Spleen (tissue), 11 donors: ENCODE results near the gene HOXB5. TPM values are rescaled to one million over a fixed set of nuclear protein-coding genes. Genes with fewer than 3 reads are reported as not detected.
A peak's percentile ranks its signal among the peaks of the same experiment; 100 is the strongest.

Source experiments
- DNase-seq: peaks from one replicate; pipeline ENCODE4 v3.0.0-alpha.2; 2020
- H3K27ac ChIP-seq, 8 donors: fragments of 200-600 bp; sonication (generic) in 7 of 8; 1 replicate in 4 of 8; 2 replicates in 4 of 8; pipeline versions ENCODE4 v1.5.0 to v1.8.0; 2016 to 2021; ENCODE audit warnings: inconsistent platforms in 4 of 8, mild to moderate bottlenecking in 4 of 8, moderate library complexity in 1 of 8
- H3K27me3 ChIP-seq, 7 donors: fragments of 200-600 bp; sonication (generic) in 6 of 7; replicated peaks in 1 of 7; 1 replicate in 4 of 7; 2 replicates in 3 of 7; pipeline versions ENCODE4 v1.5.0 to v1.8.0; 2016 to 2021; ENCODE audit warnings: inconsistent platforms in 3 of 7, mild to moderate bottlenecking in 1 of 7
- H3K36me3 ChIP-seq, 6 donors: fragments of 200-600 bp; sonication (generic) in 5 of 6; 1 replicate in 4 of 6; 2 replicates in 2 of 6; pipeline versions ENCODE4 v1.5.0 to v1.8.0; 2016 to 2021; ENCODE audit warnings: inconsistent platforms in 2 of 6
- H3K4me1 ChIP-seq, 6 donors: fragments of 200-600 bp; sonication (generic) in 5 of 6; 1 replicate in 3 of 6; 2 replicates in 3 of 6; pipeline versions ENCODE4 v1.5.0 to v1.8.0; 2016 to 2021; ENCODE audit warnings: inconsistent platforms in 3 of 6
- H3K4me3 ChIP-seq, 8 donors: fragments of 200-600 bp; sonication (generic) in 7 of 8; 1 replicate in 4 of 8; 2 replicates in 4 of 8; pipeline versions ENCODE4 v1.5.0 to v1.8.0; 2016 to 2021; ENCODE audit warnings: inconsistent platforms in 4 of 8, mild to moderate bottlenecking in 4 of 8, moderate library complexity in 2 of 8
- H3K9me3 ChIP-seq, 8 donors: fragments of 200-600 bp; sonication (generic) in 7 of 8; 1 replicate in 4 of 8; 2 replicates in 4 of 8; pipeline versions ENCODE4 v1.5.0 to v1.8.0; 2016 to 2021; ENCODE audit warnings: inconsistent platforms in 4 of 8
- POLR2A ChIP-seq, 3 donors: fragments of 450-650 bp; IDR thresholded peaks; one replicate each; pipeline ENCODE4 v1.5.1; 2017; ENCODE audit warnings: antibody characterized with exemption in 3 of 3, mild to moderate bottlenecking in 1 of 3
- POLR2AphosphoS5 ChIP-seq, 3 donors: sonication (generic); formaldehyde crosslinking; IDR thresholded peaks; one replicate each; pipeline ENCODE4 v1.5.1; 2017; ENCODE audit warnings: antibody characterized with exemption in 3 of 3
- WGBS, 5 donors: extraction: QIAGEN DNeasy Blood & Tissue Kit in 3 of 5; methylation state at CpG; one replicate each; pipeline versions ENCODE4 v1.1.5 to v1.1.7; 2013 to 2018; 5-methylcytosine and 5-hydroxymethylcytosine counted together
- intact Hi-C: fragments of 100-400 bp; cut with DNase I; formaldehyde crosslinking; loops from one replicate; pipeline ENCODE4 v1.15.0; 2023; ENCODE audit warnings: low total_unique reads
- polyA plus RNA-seq, 3 donors: library from polyadenylated mRNA; stranded (reverse); fragments of 200-250 nt; gene quantifications; one replicate each; pipeline ENCODE4 v1.2.1, GENCODE V29; 2013
- total RNA-seq, 7 donors: library from RNA; depleted of rRNA in 3 of 7; stranded (reverse); fragments of >200 nt in 3 of 7; fragmentation: NEBNext Ultra II Directional in 4 of 7; extraction: Animal tissue kit (Norgen Biotek cat#: 25700) in 4 of 7; gene quantifications; one replicate each; pipeline versions ENCODE4 v1.1.0 to v1.2.1, GENCODE V29; 2016 to 2021
- TF ChIP-seq, protein P1 (sequence below), 11 experiments: fragments of 200-600 bp in 7 of 11; fragments of 450-650 bp in 4 of 11; sonication (generic) in 4 of 11; IDR thresholded peaks in 8 of 11; conservative IDR thresholded peaks in 3 of 11; 1 replicate in 7 of 11; 2 replicates in 4 of 11; pipeline versions ENCODE4 v1.4.0 to v1.8.0; 2016 to 2021; ENCODE audit warnings: antibody characterized with exemption in 11 of 11, inconsistent platforms in 4 of 11, mild to moderate bottlenecking in 1 of 11
- donor health status: healthy with polysubstance abuse.
- donor health status: DM: no; HTN: no; CAD: no; lungs with moderate emphysema.
- donor health status: DM: no; HTN: no; CAD: no.
- donor health status: Bipolar disorder and iron deficiency.
- donor health status: healthy.
- donor health status: DM: no; HTN: no; CAD: no.
- donor health status: DM: yes; HTN: yes; CAD: no.

Gene HOXB5
- total and polyA plus RNA-seq, 10 donors = 0.43 to 2.6 (median 1.1) TPM

DNA sequence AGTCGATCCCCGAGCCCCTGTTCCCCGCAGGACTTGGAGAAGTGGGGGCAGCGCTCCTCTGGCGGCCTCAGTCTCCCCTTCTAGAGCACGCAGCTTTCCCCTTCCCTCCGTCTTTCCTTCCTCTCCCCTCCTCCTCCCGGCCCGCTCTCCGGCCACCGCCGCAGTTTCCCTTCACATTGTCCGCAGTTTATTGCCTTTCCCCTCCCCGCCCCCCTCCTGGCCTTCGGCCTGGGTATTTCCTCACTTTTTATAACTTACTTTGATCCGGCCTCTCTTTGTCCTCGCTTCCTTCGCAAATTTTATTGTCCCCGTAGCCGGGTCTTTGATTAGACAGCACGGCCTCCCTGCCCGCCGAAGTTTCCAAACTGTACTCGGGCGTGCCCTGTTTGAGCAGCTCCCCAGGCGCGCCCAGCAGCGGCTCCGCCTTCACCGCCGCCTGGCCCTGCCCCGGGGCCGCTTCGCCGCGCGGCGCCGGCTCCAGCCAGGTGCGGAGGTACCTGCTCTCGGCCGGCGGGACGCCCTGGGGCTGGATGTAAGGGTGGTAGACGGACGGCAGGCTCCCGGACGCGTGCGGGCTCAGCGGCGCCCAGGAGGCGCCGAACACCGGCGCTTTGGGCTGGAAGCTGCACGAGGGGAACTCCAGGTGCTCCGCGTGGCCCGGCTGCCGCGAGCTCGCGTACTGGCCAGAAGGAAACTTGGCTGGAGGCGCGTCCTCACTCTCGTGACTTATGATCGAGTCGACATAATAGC is 32.1 kb upstream of the HOXB5 start:
- Histone ChIP-seq H3K9me3 (no peaks in the 10 kb centered on the region), H3K27me3 (peaks cover 15 to 100% (median 100%) of the 10 kb centered on the region in 7 donors), H3K27ac (no peak overlapping the region), H3K4me3 (peak overlapping the region; percentile 12 to 69 (median 40)), H3K4me1 (peaks cover 22 to 31% (median 26%) of the 10 kb centered on the region in 6 donors), H3K36me3 (no peaks in the 10 kb centered on the region)
- intact Hi-C loops = no loop called here
- TF ChIP-seq POLR2AphosphoS5 (IDR thresholded peaks at IDR 0.05) (no peak), POLR2A (IDR thresholded peaks at IDR 0.05) (no peak)
- TF ChIP-seq, protein P1, sequence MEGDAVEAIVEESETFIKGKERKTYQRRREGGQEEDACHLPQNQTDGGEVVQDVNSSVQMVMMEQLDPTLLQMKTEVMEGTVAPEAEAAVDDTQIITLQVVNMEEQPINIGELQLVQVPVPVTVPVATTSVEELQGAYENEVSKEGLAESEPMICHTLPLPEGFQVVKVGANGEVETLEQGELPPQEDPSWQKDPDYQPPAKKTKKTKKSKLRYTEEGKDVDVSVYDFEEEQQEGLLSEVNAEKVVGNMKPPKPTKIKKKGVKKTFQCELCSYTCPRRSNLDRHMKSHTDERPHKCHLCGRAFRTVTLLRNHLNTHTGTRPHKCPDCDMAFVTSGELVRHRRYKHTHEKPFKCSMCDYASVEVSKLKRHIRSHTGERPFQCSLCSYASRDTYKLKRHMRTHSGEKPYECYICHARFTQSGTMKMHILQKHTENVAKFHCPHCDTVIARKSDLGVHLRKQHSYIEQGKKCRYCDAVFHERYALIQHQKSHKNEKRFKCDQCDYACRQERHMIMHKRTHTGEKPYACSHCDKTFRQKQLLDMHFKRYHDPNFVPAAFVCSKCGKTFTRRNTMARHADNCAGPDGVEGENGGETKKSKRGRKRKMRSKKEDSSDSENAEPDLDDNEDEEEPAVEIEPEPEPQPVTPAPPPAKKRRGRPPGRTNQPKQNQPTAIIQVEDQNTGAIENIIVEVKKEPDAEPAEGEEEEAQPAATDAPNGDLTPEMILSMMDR (IDR thresholded peaks at IDR 0.05 in 8 of 11, conservative IDR thresholded peaks at IDR 0.05 in 3 of 11) = no peak
- no peak for DNase-seq
- WGBS, 5 donors = 0 to 2% (median 1%) methylated on average over 64 to 69 of the region's 69 CpGs

DNA sequence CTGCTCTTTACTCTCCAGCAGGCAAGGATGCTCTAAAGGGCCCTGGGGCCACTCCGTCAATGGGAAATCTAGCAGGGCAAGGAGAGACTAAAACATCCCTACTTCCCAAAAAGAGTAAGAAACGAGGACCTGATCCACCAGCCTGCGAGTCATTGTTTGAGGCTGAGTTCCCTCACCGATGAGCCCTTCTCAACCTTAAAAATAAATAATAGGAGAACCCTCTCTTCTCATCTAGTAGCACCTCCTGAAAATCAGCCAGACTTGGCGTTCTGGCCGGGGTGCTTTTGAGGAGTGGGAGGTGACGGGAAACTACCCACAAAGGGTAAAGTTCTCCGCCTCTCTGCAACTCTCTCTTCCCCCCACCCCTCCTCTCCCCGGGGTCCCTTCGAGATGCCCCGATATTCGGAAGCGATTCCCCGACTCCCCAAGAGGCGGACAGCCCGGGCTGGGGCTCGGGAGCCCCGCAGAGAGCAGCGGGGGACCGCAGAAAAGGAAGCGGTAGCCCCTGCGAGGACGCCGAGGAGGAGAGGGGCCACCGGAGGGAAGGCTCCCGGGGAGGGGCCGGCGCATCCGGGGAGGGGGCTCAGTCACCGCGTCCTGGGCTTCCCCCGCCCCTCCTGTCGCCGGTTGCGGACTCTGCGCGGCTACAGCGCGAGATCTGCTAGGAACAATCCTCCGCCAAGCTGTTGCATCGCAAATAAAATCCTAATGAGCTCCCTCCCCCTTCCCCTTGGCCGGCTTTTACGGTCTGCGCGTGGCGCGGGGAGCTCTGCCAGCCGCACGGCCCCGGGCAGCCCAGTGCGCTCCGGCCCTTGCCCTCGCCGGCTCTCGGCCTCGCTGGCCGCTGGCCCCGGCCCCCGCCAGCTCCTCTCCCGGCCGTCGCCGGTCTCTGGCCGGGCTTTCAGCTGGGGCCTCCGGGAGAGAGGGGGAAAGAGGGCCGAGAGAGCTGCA is 31.2 kb upstream of the HOXB5 start:
- no peaks in the 10 kb centered on the region for H3K36me3 ChIP-seq
- H3K27me3 ChIP-seq = peaks cover 16 to 100% (median 100%) of the 10 kb centered on the region in 7 donors
- no peak for DNase-seq
- 2 to 3% (median 3%) methylated on average over 49 to 66 of the region's 66 CpGs for WGBS, 5 donors
- H3K4me1 ChIP-seq = peaks cover 22 to 31% (median 26%) of the 10 kb centered on the region in 6 donors
- intact Hi-C loops = no loop called here
- TF ChIP-seq POLR2A (IDR thresholded peaks at IDR 0.05) (no peak), POLR2AphosphoS5 (IDR thresholded peaks at IDR 0.05) (no peak)
- TF ChIP-seq, protein P1 (IDR thresholded peaks at IDR 0.05 in 8 of 11, conservative IDR thresholded peaks at IDR 0.05 in 3 of 11) = no peak
- no peak overlapping the region for H3K27ac ChIP-seq
- peak overlapping the region in 7 of 8 donors; percentile 32 to 69 (median 40) for H3K4me3 ChIP-seq
- no peaks in the 10 kb centered on the region for H3K9me3 ChIP-seq

DNA sequence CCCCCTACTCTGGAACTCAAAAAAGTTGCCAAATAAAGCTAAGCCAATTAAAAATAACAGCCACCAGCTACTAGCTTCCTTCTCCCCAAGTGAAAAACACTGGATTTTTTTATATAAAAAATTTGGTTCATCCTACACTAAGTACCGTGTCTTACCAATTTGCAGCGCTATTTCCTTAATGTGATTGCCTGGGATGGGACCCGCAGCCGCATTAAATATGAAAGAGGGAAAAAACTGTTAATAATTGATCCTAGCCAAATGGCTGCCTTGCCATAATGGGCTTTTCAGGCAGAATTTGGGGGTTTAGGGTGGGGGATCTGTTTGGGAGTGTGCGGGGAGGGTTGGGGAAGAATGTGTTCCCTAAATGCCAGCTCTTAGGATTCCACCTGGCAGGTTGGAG is 30.5 kb upstream of the HOXB5 start:
- Histone ChIP-seq H3K9me3 (no peaks in the 10 kb centered on the region), H3K4me1 (peaks cover 22 to 34% (median 26%) of the 10 kb centered on the region in 6 donors), H3K27me3 (peaks cover 21 to 100% (median 100%) of the 10 kb centered on the region in 7 donors), H3K4me3 (no peak overlapping the region), H3K36me3 (no peaks in the 10 kb centered on the region), H3K27ac (no peak overlapping the region)
- DNase-seq = no peak
- WGBS, 5 donors = 56 to 62% (median 58%) methylated on average over 5 of the region's 5 CpGs
- intact Hi-C loops = no loop called here
- TF ChIP-seq, protein P1 (IDR thresholded peaks at IDR 0.05 in 8 of 11, conservative IDR thresholded peaks at IDR 0.05 in 3 of 11) = no peak
- TF ChIP-seq POLR2AphosphoS5 (IDR thresholded peaks at IDR 0.05) (no peak), POLR2A (IDR thresholded peaks at IDR 0.05) (no peak)
